Activated CD4-positive, alpha-beta T cell treated with anti-CD3 and anti-CD28 coated beads, Interleukin-2, amount 10 ng/mL, durations not matched to agents 24 days and 14 days (primary cell): ENCODE data around the gene USP19. TPM values are rescaled to one million over a fixed set of nuclear protein-coding genes. Genes with fewer than 3 reads are reported as not detected.

ENCODE experiments used
- DNase-seq: peaks from one replicate; pipeline ENCODE4 v3.0.0; 2022
- H3K27ac Mint-ChIP-seq: one replicate; pipeline ENCODE4 v1.8.0; 2022; ENCODE audit warnings: mild to moderate bottlenecking, mixed read lengths
- H3K27me3 Mint-ChIP-seq: one replicate; pipeline ENCODE4 v1.8.0; 2022; ENCODE audit warnings: mixed read lengths
- H3K36me3 Mint-ChIP-seq: one replicate; pipeline ENCODE4 v1.8.0; 2022; ENCODE audit warnings: low read depth, mild to moderate bottlenecking, mixed read lengths
- H3K4me1 Mint-ChIP-seq: one replicate; pipeline ENCODE4 v1.8.0; 2021; ENCODE audit warnings: mixed read lengths
- H3K4me3 Mint-ChIP-seq: one replicate; pipeline ENCODE4 v1.8.0; 2022; ENCODE audit warnings: mild to moderate bottlenecking, moderate library complexity, mixed read lengths
- H3K9me3 Mint-ChIP-seq: one replicate; pipeline ENCODE4 v1.8.0; 2021; ENCODE audit warnings: mixed read lengths
- intact Hi-C: fragments of 100-400 bp; cut with micrococcal nuclease; formaldehyde crosslinking; loops from one replicate; pipeline ENCODE4 v1.15.1; 2023
- total RNA-seq: library from RNA; stranded (reverse); gene quantifications from 2 replicates; pipeline ENCODE4 v1.2.3, GENCODE V29; 2022

The USP19 gene
- total RNA-seq, 1 donor from 2014 or later, result 57.2 TPM

DNA sequence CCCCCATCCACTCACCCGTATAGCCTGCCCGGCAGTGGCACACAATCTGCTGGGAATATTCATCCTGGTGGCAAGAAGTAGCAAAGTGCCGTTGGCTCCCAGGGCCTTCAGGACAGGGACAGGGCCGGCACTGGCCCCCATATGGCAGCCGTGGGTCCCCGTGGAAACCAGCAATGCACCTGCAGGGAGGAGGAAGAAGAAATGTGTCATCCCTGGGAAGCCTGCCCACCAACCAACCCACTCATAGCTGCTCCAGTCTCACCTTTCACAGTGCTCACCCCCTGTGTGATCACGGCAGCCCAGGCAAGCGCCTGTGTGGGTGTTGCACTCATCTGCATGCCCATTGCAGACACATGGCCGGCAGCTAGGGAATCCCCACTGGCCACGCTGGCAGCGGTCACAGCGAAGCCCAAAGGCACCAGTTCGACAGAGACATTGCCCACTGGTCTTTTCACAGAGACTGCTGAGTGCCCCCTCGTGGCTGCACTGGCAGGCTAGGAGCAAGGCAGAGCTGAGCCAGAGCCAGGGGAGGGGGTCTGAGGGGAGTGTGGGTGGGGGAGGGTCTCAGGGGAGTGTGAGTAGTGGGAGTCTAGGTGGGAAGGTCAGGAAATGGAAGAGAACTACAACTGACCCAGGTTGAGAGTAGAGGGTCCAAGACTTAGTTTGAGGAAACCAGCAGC is 4.5 kb upstream of the USP19 start:
- Mint-ChIP-seq H3K9me3 (no peaks in the 10 kb centered on the region), H3K4me1 (peaks cover 4% of the 10 kb centered on the region), H3K27me3 (no peaks in the 10 kb centered on the region), H3K4me3 (no peak overlapping the region), H3K27ac (no peak overlapping the region), H3K36me3 (no peaks in the 10 kb centered on the region)
- DNase-seq, result no peak
- intact Hi-C loops, result no loop called here

DNA sequence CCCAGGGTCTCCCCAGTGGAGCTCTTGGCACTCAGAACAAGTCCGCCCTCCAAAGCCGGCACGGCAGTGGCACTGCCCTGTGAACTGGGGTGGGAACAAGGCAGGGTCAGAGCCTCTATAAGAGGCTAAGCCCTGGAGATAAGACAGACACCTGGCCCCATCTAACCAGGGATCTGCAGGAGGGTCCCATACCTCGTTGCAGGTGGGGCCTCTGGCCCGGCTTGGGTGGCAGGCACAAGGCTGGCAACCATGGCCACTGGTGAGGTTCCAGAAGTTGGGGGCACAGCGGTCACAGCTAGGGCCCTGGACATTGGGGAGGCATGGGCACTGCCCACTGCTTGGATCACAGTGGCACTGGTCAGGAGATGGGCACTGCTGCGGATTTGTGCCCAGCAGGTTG is 3.6 kb upstream of the USP19 start:
- Mint-ChIP-seq H3K4me1 (peaks cover 8% of the 10 kb centered on the region), H3K9me3 (no peaks in the 10 kb centered on the region), H3K36me3 (no peaks in the 10 kb centered on the region), H3K4me3 (no peak overlapping the region), H3K27me3 (no peaks in the 10 kb centered on the region), H3K27ac (no peak overlapping the region)
- no peak for DNase-seq
- intact Hi-C loops, result no loop called here

DNA sequence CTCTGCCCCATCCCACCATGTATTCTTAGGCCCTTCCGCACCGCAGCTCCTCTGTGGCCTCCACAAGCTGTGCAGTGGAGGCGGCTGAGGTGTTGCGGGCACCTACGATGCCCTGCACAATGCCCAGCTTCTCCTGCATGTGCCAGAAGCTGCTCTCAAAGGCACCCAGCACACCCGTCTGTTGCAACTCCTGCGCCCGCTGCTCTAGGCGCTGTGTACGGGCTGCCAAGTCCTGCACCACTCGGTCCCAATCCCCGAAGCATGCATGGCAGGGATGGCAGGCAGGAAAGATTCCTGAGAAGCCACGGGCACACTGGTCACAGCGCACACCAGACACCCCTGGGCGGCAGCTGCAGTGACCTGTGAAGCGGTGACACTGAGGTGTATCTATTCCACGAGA is 3.1 kb upstream of the USP19 start:
- Mint-ChIP-seq H3K27ac (no peak overlapping the region), H3K27me3 (no peaks in the 10 kb centered on the region), H3K9me3 (no peaks in the 10 kb centered on the region), H3K4me3 (no peak overlapping the region), H3K4me1 (peaks cover 9% of the 10 kb centered on the region), H3K36me3 (peaks cover 3% of the 10 kb centered on the region)
- no peak for DNase-seq
- intact Hi-C loops, result no loop called here

GRCh38 chr3:49122886-49123545 is 2.4 kb upstream of the USP19 start:
- Mint-ChIP-seq H3K27ac (no peak overlapping the region), H3K27me3 (no peaks in the 10 kb centered on the region)
- intact Hi-C loops, result no loop called here

DNA sequence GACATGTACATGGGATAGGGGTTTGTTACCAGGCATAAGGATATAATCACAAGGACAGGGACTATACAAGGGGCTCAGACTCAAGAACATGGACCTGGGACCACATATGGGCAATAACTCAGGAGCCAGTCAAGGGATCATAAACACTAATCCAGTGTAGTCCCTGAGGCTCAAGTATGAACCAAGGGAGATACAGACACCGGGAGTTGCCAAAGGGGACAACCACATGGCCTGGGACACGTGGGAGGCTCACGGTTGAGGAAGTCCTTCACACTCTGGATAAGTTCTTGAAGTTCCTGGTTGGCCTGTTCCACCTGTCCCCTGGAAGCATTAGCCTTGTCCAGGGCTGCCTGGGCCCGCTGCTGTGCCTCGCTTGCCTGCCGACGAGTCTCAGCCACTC is 1.8 kb upstream of the USP19 start:
- no peak overlapping the region for H3K27ac Mint-ChIP-seq
- H3K9me3 Mint-ChIP-seq, result no peaks in the 10 kb centered on the region
- peaks cover 9% of the 10 kb centered on the region for H3K4me1 Mint-ChIP-seq
- DNase-seq, result no peak
- H3K36me3 Mint-ChIP-seq, result peaks cover 13% of the 10 kb centered on the region
- intact Hi-C loops, result no loop called here
- no peaks in the 10 kb centered on the region for H3K27me3 Mint-ChIP-seq
- no peak overlapping the region for H3K4me3 Mint-ChIP-seq

More at GRCh38 chr3:49122886-49123545, 2.4 kb upstream of the USP19 start:
- no peak overlapping the region for H3K4me3 Mint-ChIP-seq
- no peak for DNase-seq
- no peaks in the 10 kb centered on the region for H3K9me3 Mint-ChIP-seq
- peaks cover 9% of the 10 kb centered on the region for H3K4me1 Mint-ChIP-seq
- peaks cover 7% of the 10 kb centered on the region for H3K36me3 Mint-ChIP-seq

GRCh38 chr3:49122022-49122421 is 1.4 kb upstream of the USP19 start:
- Mint-ChIP-seq H3K4me3 (peak overlapping the region; percentile 49), H3K4me1 (peaks cover 9% of the 10 kb centered on the region), H3K9me3 (no peaks in the 10 kb centered on the region), H3K27ac (peak overlapping the region; percentile 87), H3K27me3 (no peaks in the 10 kb centered on the region), H3K36me3 (peaks cover 15% of the 10 kb centered on the region)
- DNase-seq, result no peak
- intact Hi-C loops, result no loop called here

GRCh38 chr3:49121132-49121736 is 611 bp upstream of the USP19 start:
- peak; percentile 62 for DNase-seq
- H3K36me3 Mint-ChIP-seq, result peaks cover 21% of the 10 kb centered on the region
- intact Hi-C loops, result no loop called here
- H3K4me1 Mint-ChIP-seq, result peaks cover 9% of the 10 kb centered on the region
- H3K4me3 Mint-ChIP-seq, result peak overlapping the region; percentile 91
- H3K27me3 Mint-ChIP-seq, result no peaks in the 10 kb centered on the region
- H3K9me3 Mint-ChIP-seq, result no peaks in the 10 kb centered on the region
- peak overlapping the region; percentile 87 for H3K27ac Mint-ChIP-seq

DNA sequence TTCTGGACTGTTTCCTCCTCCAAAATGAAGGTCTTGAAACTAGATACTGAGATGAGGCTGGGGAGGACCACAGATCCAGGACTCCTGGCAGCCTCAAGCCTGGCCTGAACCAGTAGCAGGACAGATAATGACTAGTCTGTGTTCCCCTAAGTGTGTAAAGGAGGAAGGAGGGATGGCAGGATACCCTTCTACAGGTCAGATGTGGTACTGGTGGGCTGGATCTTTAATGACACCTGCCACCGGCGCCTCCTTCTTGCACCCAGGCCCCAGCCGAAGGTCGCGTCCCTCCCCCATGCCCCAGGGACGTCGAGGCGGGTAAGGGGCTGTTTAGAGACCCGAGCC is 556 bp downstream of the USP19 start:
- Mint-ChIP-seq H3K36me3 (peaks cover 32% of the 10 kb centered on the region), H3K4me1 (peaks cover 8% of the 10 kb centered on the region), H3K27me3 (no peaks in the 10 kb centered on the region), H3K9me3 (no peaks in the 10 kb centered on the region), H3K27ac (peak overlapping the region; percentile 87), H3K4me3 (peak overlapping the region; percentile 91)
- no peak for DNase-seq
- intact Hi-C loops, result loop anchor here (1.0 kb wide), 3 partner anchors 16 to 51 kb away; partner anchors contain the start of genes KLHDC8B, QARS1 and QRICH1

DNA sequence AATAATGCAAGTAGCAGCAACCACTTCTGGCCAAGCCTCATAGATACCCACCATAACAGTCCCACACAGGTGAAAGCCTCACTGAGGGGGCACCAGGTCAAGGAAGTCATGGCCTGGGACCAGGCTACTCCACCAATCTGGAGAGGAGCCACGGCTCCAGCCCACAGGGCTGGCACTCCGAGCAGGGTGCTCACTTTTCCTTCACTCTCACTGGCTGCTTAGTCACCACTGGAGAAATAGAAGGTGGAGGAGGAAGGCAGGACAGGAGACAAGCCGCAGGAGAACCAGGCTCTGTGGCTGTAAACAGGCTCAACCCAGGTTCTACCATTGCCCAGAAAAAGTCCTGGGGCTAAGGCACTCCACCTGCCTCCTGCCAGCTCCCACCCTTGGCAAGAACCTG is 1.2 kb downstream of the USP19 start:
- H3K27me3 Mint-ChIP-seq, result no peaks in the 10 kb centered on the region
- no peak for DNase-seq
- peaks cover 5% of the 10 kb centered on the region for H3K4me1 Mint-ChIP-seq
- H3K36me3 Mint-ChIP-seq, result peaks cover 35% of the 10 kb centered on the region
- no peaks in the 10 kb centered on the region for H3K9me3 Mint-ChIP-seq
- peak overlapping the region; percentile 91 for H3K4me3 Mint-ChIP-seq
- H3K27ac Mint-ChIP-seq, result peak overlapping the region; percentile 87
- intact Hi-C loops, result no loop called here

DNA sequence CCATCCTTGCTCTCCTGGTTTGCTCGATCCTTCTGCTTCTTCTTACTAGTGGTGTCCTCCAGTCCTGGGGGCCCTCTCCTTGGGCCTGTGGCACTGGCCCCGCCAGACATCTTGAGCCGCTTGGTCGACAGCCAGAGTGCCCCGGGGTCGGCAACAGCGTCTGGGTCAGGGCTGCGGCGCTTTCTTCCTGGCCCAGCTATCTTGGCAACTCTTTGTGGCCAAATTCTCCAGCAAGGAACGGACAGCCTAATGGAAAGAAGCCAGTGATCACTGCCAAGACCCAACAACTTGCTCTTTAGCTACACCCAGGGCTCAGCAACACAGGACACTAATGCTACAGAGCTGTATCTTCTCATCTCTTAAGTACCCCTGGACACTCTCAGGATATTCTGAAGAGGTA is 1.6 kb downstream of the USP19 start:
- peaks cover 5% of the 10 kb centered on the region for H3K4me1 Mint-ChIP-seq
- peak overlapping the region; percentile 91 for H3K4me3 Mint-ChIP-seq
- H3K27me3 Mint-ChIP-seq, result no peaks in the 10 kb centered on the region
- peak overlapping the region; percentile 5 for H3K27ac Mint-ChIP-seq
- intact Hi-C loops, result no loop called here
- H3K9me3 Mint-ChIP-seq, result no peaks in the 10 kb centered on the region
- peaks cover 37% of the 10 kb centered on the region for H3K36me3 Mint-ChIP-seq
- no peak for DNase-seq

- H3K27me3 Mint-ChIP-seq, result no peaks in the 10 kb centered on the region
- intact Hi-C loops, result no loop called here
- no peaks in the 10 kb centered on the region for H3K4me1 Mint-ChIP-seq
- peaks cover 56% of the 10 kb centered on the region for H3K36me3 Mint-ChIP-seq
- no peak overlapping the region for H3K4me3 Mint-ChIP-seq
- no peaks in the 10 kb centered on the region for H3K9me3 Mint-ChIP-seq
- no peak overlapping the region for H3K27ac Mint-ChIP-seq
- DNase-seq, result no peak
Measured at GRCh38 chr3:49112262-49112661, 8.4 kb downstream of the USP19 start.

GRCh38 chr3:49111347-49111746 is 9.3 kb downstream of the USP19 start:
- no peaks in the 10 kb centered on the region for H3K27me3 Mint-ChIP-seq
- peaks cover 51% of the 10 kb centered on the region for H3K36me3 Mint-ChIP-seq
- no peak overlapping the region for H3K27ac Mint-ChIP-seq
- intact Hi-C loops, result no loop called here
- no peaks in the 10 kb centered on the region for H3K9me3 Mint-ChIP-seq
- H3K4me3 Mint-ChIP-seq, result no peak overlapping the region
- DNase-seq, result no peak
- no peaks in the 10 kb centered on the region for H3K4me1 Mint-ChIP-seq

DNA sequence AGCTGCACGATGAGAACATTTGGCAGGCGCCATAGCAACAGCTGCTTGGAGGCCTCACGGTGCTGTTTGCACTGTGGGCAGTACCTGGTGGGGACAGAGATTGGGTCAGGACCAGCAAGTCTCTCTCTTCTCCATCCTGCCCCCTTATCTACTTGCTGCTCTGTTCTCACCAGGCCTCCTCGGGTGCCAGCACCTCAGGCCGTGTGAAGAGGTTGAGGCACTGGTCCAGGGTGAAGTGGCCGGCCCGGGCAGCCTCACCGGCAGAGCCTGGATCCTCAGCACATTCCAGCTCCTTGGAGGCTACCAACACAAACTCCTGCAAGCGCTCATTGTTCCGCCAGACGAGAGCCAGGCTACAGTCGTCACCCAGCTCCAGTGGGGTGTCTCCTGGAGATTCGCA is 9.8 kb downstream of the USP19 start:
- Mint-ChIP-seq H3K36me3 (peaks cover 45% of the 10 kb centered on the region), H3K9me3 (no peaks in the 10 kb centered on the region), H3K27me3 (no peaks in the 10 kb centered on the region), H3K4me1 (no peaks in the 10 kb centered on the region), H3K27ac (no peak overlapping the region), H3K4me3 (no peak overlapping the region)
- DNase-seq, result no peak
- intact Hi-C loops, result no loop called here

GRCh38 chr3:49108346-49108745 is 12.3 kb downstream of the USP19 start:
- no peak overlapping the region for H3K27ac Mint-ChIP-seq
- no peak for DNase-seq
- H3K9me3 Mint-ChIP-seq, result no peaks in the 10 kb centered on the region

More at GRCh38 chr3:49108346-49108745, 12.3 kb downstream of the USP19 start:
- Mint-ChIP-seq H3K27me3 (no peaks in the 10 kb centered on the region), H3K4me1 (peaks cover 12% of the 10 kb centered on the region), H3K4me3 (no peak overlapping the region), H3K36me3 (peaks cover 38% of the 10 kb centered on the region)
- intact Hi-C loops, result no loop called here
